Endothelial cell (in vitro differentiated cells): Measurements from ENCODE around the gene FBXL7. TPM values are rescaled to one million over a fixed set of nuclear protein-coding genes. Genes with fewer than 3 reads are reported as not detected.

Experiments used
- DNase-seq: peaks from one replicate; pipeline ENCODE4 v3.0.0; 2021; ENCODE audit warnings: low spot score
- H3K27ac Mint-ChIP-seq: one replicate; pipeline ENCODE4 v1.8.0; 2021; ENCODE audit warnings: mixed read lengths, inconsistent platforms; ENCODE audit not compliant: unreplicated experiment
- H3K27me3 Mint-ChIP-seq: one replicate; pipeline ENCODE4 v1.8.0; 2021; ENCODE audit warnings: mild to moderate bottlenecking, moderate library complexity, mixed read lengths, inconsistent platforms; ENCODE audit not compliant: unreplicated experiment
- H3K36me3 Mint-ChIP-seq: one replicate; pipeline ENCODE4 v1.8.0; 2021; ENCODE audit warnings: mild to moderate bottlenecking, low read depth, mixed read lengths, inconsistent platforms; ENCODE audit not compliant: unreplicated experiment
- H3K4me1 Mint-ChIP-seq: one replicate; pipeline ENCODE4 v1.8.0; 2021; ENCODE audit warnings: mild to moderate bottlenecking, mixed read lengths, inconsistent platforms; ENCODE audit not compliant: unreplicated experiment
- H3K4me3 Mint-ChIP-seq: one replicate; pipeline ENCODE4 v1.8.0; 2021; ENCODE audit warnings: mild to moderate bottlenecking, mixed read lengths, inconsistent platforms; ENCODE audit not compliant: unreplicated experiment
- H3K9me3 Mint-ChIP-seq: one replicate; pipeline ENCODE4 v1.8.0; 2021; ENCODE audit warnings: mixed read lengths, inconsistent platforms; ENCODE audit not compliant: unreplicated experiment
- total RNA-seq: library from RNA; stranded (reverse); fragmentation: NEBNext Ultra II Directional; extraction: Animal tissue kit (Norgen Biotek cat#: 25700); gene quantifications from one replicate; pipeline ENCODE4 v1.2.1, GENCODE V29; 2021; ENCODE audit not compliant: unreplicated experiment
- TF ChIP-seq, protein P1 (sequence below): fragments of 200-600 bp; sonication (generic); IDR thresholded peaks from one replicate; pipeline ENCODE4 v1.5.0; 2021; ENCODE audit warnings: antibody characterized with exemption; ENCODE audit not compliant: unreplicated experiment

Gene FBXL7
- total RNA-seq, 1 donor from 2014 or later, result 63.8 TPM

DNA sequence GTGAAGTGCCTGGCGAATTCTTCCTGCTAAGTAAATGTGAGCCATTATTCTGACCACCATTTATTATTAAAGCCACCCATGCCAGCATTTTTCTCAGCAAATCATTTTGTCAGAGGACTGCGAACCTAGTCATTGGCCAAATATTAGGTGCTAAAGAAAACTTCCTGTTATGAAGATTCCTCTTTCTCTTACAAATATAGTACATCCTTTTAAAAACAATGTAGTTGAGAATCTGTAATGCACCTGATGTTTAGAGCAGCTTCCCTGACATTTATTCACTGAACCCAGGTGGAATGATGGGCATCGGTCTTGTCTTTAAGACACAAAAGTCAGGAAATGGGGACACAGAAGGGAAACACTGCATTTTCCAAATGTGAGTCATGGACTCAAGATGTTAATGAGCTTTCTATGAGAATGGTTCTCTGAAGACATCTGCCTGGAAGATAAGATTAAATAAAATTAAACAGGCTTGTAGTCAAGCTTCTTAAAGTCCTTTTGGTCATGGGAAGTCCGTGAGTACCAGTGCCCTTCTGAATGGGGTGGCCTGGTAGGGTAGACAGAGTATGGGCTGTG is 290.6 kb downstream of the FBXL7 start:
- Mint-ChIP-seq H3K4me3 (no peak overlapping the region), H3K27ac (no peak overlapping the region), H3K36me3 (no peaks in the 10 kb centered on the region), H3K4me1 (peaks cover 57% of the 10 kb centered on the region), H3K27me3 (peaks cover 4% of the 10 kb centered on the region), H3K9me3 (no peaks in the 10 kb centered on the region)
- TF ChIP-seq, protein P1, sequence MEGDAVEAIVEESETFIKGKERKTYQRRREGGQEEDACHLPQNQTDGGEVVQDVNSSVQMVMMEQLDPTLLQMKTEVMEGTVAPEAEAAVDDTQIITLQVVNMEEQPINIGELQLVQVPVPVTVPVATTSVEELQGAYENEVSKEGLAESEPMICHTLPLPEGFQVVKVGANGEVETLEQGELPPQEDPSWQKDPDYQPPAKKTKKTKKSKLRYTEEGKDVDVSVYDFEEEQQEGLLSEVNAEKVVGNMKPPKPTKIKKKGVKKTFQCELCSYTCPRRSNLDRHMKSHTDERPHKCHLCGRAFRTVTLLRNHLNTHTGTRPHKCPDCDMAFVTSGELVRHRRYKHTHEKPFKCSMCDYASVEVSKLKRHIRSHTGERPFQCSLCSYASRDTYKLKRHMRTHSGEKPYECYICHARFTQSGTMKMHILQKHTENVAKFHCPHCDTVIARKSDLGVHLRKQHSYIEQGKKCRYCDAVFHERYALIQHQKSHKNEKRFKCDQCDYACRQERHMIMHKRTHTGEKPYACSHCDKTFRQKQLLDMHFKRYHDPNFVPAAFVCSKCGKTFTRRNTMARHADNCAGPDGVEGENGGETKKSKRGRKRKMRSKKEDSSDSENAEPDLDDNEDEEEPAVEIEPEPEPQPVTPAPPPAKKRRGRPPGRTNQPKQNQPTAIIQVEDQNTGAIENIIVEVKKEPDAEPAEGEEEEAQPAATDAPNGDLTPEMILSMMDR, result no peak
- no peak for DNase-seq

DNA sequence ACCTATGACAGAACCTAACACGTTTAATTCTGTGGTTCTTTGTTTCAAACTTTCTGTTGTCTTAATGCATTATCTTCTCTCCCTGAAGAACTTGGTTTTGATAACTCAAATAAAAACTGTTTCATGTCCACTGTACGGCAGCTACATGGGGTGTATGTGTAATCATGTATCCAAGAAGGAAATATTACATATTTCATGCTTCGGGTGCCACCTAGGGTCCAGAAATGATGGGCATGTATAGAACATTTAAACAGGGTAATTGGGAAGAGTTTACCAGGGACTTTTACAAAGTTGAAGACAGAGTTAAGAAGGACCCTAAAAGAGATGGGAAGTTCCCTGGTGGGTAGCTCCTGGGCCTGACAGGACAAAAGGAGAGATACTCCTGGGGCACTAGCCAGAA is 291.3 kb downstream of the FBXL7 start:
- Mint-ChIP-seq H3K9me3 (no peaks in the 10 kb centered on the region), H3K4me1 (peaks cover 63% of the 10 kb centered on the region), H3K36me3 (no peaks in the 10 kb centered on the region), H3K4me3 (no peak overlapping the region), H3K27me3 (peaks cover 4% of the 10 kb centered on the region), H3K27ac (no peak overlapping the region)
- TF ChIP-seq, protein P1, result no peak
- DNase-seq, result no peak

DNA sequence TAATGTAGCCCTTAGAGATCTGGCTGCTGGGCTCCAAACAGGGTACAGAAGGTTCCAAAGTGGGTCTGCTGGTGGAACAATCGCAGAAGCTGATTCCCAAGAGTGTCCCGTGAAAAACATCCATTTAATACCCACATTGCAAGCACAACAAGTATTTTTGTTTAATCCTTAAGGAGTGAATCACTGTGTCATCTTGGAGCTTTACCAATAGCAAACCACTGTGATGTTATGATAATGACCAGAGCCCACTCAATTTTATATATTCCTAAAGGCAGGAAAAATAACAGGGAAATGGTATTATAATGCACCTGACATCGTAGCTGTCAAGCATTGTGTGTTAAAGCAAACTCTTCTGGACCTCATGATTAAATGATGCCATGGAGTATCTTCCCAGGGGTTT is 291.9 kb downstream of the FBXL7 start:
- TF ChIP-seq, protein P1, result no peak
- peaks cover 67% of the 10 kb centered on the region for H3K4me1 Mint-ChIP-seq
- H3K27ac Mint-ChIP-seq, result peak overlapping the region; percentile 32
- no peak for DNase-seq
- no peaks in the 10 kb centered on the region for H3K9me3 Mint-ChIP-seq
- no peaks in the 10 kb centered on the region for H3K36me3 Mint-ChIP-seq
- peaks cover 3% of the 10 kb centered on the region for H3K27me3 Mint-ChIP-seq
- H3K4me3 Mint-ChIP-seq, result no peak overlapping the region

DNA sequence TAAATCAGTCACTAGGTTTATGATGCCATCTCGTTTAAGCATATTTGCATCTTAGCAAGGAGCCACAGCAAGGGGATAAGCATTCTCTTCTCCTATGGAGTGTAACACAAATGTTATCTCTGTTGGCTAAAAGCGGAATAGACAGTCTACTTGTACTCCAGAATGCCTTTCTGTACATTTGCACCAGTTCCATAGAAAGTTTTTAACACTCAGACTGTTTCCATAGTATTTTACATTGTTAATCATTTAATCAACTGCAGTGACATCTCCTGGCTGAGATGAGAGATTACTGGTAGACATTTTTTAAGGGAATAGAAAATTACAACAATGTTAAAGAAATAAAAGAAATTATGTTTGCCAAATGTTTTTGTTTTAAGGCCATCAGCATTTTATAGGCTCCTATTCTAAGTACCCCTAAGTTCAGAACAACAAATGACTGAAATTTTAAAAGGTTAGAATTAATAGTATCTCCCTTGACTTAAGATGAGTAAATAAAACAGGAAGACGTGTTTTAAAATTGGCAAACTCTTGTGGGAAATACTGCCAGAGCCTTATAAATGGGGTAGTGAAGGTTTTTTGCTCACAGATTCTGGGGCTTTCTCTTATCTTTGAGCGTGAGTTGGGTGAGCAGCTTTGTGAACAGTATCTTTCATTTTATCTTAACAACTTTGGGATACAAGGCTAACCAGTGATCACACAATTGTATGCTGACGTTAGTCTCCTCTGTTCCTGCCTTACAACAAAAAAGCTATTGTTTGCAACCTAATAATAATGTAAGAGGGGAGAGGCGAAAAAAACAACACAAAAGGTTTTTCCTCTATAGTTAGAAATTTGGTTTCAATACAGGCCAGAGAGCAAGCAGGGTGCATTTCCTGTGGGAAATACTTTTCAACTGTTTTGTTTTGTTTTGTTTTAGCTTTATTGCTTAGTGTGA is 294.3 kb downstream of the FBXL7 start:
- peaks cover 4% of the 10 kb centered on the region for H3K27me3 Mint-ChIP-seq
- peak overlapping the region; percentile 4 for H3K4me3 Mint-ChIP-seq
- peaks cover 80% of the 10 kb centered on the region for H3K4me1 Mint-ChIP-seq
- no peaks in the 10 kb centered on the region for H3K36me3 Mint-ChIP-seq
- TF ChIP-seq, protein P1, result no peak
- H3K9me3 Mint-ChIP-seq, result no peaks in the 10 kb centered on the region
- DNase-seq, result no peak
- peak overlapping the region; percentile 92 for H3K27ac Mint-ChIP-seq

DNA sequence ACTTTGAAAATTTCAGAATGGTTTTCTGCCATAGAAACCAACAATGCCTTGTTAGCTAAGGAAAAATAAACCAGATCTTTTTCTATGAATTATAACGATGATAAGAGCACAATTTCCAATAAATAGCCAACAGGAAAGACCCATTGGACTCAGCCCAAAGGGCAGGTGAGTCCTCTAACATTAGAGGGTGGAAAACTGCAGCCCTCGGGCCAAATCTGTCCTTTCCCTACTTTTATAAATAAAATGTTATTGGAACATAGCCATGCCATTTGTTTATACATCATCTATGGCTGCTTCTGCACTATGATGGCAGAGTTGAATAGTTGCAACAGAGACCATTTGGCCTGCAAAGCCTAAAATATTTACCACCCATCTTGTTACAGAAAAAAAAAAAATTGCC is 296.1 kb downstream of the FBXL7 start:
- Mint-ChIP-seq H3K27ac (peak overlapping the region; percentile 40), H3K36me3 (peaks cover under 1% of the 10 kb centered on the region), H3K27me3 (peaks cover 4% of the 10 kb centered on the region), H3K4me3 (no peak overlapping the region), H3K4me1 (peaks cover 64% of the 10 kb centered on the region), H3K9me3 (no peaks in the 10 kb centered on the region)
- no peak for DNase-seq
- TF ChIP-seq, protein P1, result no peak
